SK-N-SH (cell line): Measurements from ENCODE around the gene C6orf118.

Experiments used
- GABPA ChIP-seq: IDR thresholded peaks from 2 replicates; pipeline ENCODE4 v1.4.0; 2012; ENCODE audit warnings: low read depth, mild to moderate bottlenecking
- SIN3A ChIP-seq: IDR thresholded peaks from 2 replicates; pipeline ENCODE4 v1.6.1; 2012; ENCODE audit warnings: low read depth, mild to moderate bottlenecking, low read length, moderate library complexity, borderline replicate concordance
- SMC3 ChIP-seq: IDR thresholded peaks from 2 replicates; pipeline ENCODE4 v1.6.1; 2012; ENCODE audit warnings: low read depth, low read length, improper control_type of control experiment
- YY1 ChIP-seq: IDR thresholded peaks from 2 replicates; pipeline ENCODE4 v1.4.0; 2012; ENCODE audit warnings: low read depth, mild to moderate bottlenecking
- TF ChIP-seq, protein P1 (sequence below): fragments of 200-600 bp; sonication (generic); IDR thresholded peaks from 2 replicates; pipeline ENCODE4 v1.6.1; 2017; ENCODE audit warnings: antibody characterized with exemption, mild to moderate bottlenecking, moderate library complexity
- TF ChIP-seq, protein P2 (sequence below): IDR thresholded peaks from 2 replicates; pipeline ENCODE4 v1.4.0; 2012; ENCODE audit warnings: low read depth

DNA sequence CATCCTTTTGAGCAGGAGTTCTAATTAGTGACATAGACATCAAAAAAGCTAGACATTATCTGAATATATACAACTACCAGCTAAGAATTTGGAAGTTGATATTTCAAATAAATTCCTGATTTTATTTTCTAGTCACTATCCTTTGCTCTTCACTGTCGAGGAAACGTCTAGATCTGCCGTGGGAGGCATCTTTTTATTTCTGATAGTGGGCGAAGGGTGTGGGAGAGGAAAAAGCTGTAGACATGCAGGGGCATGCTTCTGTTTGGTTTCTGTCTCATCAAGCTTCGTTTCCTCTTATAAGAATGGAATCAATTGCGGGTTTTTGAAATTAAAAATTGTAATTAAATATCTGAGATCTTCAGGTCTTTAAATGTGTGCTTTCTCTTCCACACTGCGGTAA is 16.2 kb upstream of the C6orf118 start:
- TF ChIP-seq, protein P1, sequence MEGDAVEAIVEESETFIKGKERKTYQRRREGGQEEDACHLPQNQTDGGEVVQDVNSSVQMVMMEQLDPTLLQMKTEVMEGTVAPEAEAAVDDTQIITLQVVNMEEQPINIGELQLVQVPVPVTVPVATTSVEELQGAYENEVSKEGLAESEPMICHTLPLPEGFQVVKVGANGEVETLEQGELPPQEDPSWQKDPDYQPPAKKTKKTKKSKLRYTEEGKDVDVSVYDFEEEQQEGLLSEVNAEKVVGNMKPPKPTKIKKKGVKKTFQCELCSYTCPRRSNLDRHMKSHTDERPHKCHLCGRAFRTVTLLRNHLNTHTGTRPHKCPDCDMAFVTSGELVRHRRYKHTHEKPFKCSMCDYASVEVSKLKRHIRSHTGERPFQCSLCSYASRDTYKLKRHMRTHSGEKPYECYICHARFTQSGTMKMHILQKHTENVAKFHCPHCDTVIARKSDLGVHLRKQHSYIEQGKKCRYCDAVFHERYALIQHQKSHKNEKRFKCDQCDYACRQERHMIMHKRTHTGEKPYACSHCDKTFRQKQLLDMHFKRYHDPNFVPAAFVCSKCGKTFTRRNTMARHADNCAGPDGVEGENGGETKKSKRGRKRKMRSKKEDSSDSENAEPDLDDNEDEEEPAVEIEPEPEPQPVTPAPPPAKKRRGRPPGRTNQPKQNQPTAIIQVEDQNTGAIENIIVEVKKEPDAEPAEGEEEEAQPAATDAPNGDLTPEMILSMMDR = no peak
- TF ChIP-seq YY1 (no peak), GABPA (no peak), SMC3 (no peak), SIN3A (no peak)
- TF ChIP-seq, protein P2, sequence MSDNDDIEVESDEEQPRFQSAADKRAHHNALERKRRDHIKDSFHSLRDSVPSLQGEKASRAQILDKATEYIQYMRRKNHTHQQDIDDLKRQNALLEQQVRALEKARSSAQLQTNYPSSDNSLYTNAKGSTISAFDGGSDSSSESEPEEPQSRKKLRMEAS = no peak
